ENCODE data around the gene ACTN4. TPM values are rescaled to one million over a fixed set of nuclear protein-coding genes. Genes with fewer than 3 reads are reported as not detected.
"Not testable (repeated sequence)": the region's sequence is repeated elsewhere in the genome, so short reads cannot be mapped to it uniquely, and the experiment has no call there.

ACTN4 gene
- total RNA-seq (2014; rRNA removed; shearing (Covaris generic)), result 1,009 and 1,083 TPM in 2 replicates

DNA sequence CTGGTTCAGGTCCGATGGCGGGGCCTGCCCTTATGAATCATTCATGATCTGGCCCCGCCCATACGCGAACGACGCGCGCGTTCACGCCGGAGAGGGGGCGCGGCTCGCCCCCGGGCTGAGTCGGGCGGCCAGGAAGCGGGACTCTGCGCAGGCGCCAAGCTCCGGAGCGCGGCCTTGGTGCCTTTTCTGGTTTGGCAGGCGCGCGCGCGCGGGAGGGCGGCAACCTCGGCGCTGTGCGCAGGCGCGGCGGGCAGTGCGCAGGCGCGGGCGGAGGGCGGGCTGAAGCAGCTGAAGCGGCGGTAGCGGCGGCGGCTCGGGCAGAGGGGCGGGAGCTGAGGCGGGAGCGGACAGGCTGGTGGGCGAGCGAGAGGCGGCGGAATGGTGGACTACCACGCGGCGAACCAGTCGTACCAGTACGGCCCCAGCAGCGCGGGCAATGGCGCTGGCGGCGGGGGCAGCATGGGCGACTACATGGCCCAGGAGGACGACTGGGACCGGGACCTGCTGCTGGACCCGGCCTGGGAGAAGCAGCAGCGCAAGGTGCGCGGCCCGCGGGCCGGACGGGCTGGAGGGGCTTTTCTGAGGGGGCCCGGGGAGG is at the start of gene ACTN4:
Gene ACTN4 (plus strand): TSS at position 282 of the 598 bp plus-strand sequence. CDS start 97 bp downstream, at position 379.
- DNase-seq (ENCODE audit: low spot score), result peak; percentile 100

DNA sequence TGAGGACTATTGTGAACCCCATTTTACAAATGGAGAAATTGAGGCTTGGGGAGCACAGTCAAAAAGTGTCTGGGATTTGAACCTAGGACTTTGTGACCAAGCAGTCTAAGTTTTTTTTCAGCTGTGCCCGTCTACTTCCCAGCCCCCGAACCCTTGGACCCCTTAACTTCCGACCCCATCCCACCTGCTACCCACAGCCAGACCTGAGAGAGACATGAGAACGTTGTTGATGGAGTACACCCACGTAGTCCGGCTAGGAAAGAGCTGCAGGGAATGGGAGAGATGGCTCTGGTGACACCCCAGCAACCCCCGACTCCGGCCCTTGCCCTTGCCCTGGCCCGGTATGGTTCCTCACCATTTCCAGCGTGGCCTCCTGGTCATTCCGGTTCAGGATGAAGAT is 47.7 kb upstream of the ACTN4 start:
- no peak for DNase-seq (ENCODE audit: low spot score)

DNA sequence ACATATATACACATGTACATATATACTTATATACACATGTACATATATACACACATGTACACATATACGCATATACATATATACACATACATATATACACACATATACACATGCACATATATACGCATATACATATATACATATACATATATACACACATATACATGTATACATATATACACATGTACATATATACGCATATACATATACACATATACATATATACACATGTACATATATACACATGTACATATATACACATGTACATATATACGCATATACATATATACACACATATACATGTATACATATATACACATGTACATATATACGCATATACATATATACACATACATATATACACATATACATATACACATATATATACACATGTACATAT is 44.6 kb upstream of the ACTN4 start:
- DNase-seq (ENCODE audit: low spot score), result not testable (repeated sequence)

DNA sequence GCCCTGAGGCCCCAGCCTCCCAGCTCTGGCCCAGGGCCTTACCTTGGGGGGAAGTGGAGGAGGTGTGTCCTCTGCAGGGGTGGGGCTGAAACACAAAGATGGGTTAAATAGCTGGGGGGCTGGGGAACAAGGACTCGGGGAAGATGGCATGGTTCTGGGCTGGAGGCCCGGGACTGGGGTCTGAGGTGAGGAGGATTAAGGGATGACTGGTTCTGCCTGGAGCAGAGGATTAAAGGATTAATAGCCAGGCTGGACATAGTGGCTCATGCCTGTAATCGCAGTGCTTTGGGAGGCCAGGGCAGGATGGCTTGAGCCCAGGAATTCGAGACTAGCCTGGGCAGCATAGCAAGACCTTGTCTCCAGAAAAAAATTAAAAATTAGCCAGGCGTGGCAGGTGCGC is 41.3 kb upstream of the ACTN4 start:
- DNase-seq (ENCODE audit: low spot score), result no peak

DNA sequence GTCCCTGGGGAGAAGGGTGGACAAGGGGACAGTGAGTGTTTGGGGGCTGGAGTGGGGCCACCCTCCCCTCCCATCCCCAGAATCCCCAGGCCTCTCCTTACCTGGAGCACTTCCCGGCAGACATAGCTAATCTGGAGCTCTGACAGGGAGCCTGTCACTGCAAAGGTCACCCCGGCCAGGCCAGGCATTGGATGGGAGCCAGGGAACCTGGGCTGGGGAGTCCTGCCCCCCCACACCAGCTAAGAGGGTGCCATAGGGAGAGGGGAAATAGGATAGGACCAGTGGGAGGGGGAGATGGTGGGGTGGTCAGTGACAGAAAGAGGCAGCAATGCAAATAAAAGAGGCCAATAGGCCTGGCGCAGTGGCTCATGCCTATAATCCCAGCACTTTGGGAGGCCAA is 33.2 kb upstream of the ACTN4 start:
- DNase-seq (ENCODE audit: low spot score), result no peak

DNA sequence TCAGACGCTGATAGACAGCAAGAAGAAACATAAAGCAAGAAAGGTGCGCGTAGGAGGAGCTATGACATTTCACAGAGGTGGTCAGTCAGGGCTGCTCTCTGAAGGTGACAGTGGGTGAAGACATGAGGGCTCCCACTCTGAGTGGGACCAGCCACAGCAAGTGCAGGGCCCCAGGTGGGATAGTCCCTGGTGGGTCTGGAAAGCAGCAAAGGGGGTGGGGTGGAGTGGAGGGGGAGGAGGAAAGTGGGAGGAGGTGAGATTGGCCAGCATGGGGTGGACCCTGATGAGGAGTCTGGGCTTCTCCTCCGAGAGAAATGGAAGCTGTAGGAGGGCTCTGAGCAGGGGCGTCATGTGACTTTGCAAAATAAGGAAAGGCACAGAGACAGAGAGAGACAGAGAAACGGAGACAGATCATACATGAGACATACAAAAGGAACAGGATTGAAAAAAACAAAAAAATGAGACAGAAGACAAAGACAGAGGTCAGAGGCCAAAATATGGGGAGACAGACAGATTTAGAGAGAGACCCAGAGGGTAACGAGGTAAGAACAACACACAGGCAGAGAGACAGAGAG is 32.4 kb upstream of the ACTN4 start:
- no peak for DNase-seq (ENCODE audit: low spot score)

DNA sequence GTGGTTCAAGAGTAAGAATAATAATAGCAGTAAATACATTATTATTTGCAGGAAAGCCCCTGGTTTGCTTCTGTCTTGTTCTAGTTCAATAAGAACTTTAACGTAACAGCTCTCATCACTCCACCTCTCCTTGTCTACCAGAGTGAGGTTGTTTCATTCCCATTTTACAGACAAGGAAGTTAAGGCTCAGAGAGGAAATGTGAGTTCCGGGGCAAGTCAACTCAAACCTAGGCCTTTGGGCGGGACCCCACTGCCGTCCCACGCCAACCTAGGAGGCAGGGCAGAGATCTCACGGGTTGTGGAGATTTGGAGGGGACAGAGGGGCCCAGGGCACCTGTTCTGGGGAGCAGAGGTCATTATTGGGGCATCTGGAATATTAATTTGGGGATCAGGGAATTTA is 31.2 kb upstream of the ACTN4 start:
- DNase-seq (ENCODE audit: low spot score), result no peak

DNA sequence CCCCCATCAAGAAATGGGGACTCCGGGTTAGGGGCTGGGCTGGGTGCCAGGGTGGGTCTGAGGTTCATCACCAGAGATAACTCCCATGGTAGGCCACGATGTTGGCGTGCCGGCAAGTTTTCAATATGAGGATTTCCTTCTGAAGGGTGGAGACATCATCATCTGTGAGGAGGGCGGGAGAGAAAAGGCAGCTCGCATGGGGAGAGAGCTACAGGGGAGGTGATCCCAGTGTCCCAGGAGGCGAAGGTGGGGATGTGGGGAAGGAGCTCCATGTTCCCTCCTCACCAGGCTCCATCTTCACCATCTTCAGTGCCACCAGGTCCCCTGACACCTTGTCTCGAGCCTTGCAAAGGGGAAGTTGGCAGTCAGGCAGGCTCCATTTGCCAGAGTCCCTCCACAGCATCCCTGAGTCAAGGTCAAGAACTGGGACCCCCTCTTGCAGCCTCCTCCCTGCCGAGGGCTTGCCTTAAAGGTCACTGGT is 30.1 kb upstream of the ACTN4 start:
- no peak for DNase-seq (ENCODE audit: low spot score)

DNA sequence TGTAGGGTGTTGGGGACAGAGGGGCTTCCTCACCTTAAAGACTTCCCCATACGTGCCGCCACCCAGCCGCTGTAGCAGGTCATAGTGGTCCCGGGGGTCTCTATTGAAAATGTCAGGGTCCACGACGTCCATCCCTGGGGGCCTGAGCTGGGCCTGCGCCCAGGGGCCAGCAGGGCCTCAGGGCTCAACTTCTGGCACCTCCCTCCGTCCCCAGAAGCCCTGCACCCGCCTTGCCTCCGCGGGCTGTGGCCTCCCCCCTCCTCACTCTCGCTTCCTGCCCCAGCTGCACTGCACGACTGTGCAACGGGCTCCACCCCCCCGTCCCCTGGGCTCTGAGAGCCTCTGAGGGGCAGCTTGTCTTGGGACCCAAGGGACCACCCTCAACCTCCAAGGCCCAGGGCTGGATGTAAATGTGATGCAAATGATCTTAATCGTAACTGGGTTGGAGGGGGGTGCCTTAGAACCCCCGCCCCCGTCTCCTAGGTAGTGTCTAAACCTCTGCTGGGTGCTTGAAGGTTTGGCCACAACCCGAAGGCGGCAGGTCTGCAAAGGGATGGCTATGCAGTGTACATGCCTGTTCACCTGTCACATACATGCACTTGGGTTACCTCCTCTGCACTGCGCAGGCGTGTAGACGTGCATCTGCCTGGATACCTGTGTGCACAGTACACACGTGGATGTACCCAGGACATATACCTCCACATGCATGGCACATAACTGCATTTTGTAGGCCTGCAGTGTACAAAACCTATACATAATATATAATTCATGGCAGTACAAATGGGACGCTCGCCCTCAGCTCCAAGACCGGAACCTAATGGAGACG is 29.5 kb upstream of the ACTN4 start, which contains the start of gene MAP4K1:
Gene MAP4K1 (minus strand): TSS at position 190 of the 826 bp plus-strand sequence. CDS start 58 bp downstream, at position 132.
- DNase-seq (ENCODE audit: low spot score), result no peak

DNA sequence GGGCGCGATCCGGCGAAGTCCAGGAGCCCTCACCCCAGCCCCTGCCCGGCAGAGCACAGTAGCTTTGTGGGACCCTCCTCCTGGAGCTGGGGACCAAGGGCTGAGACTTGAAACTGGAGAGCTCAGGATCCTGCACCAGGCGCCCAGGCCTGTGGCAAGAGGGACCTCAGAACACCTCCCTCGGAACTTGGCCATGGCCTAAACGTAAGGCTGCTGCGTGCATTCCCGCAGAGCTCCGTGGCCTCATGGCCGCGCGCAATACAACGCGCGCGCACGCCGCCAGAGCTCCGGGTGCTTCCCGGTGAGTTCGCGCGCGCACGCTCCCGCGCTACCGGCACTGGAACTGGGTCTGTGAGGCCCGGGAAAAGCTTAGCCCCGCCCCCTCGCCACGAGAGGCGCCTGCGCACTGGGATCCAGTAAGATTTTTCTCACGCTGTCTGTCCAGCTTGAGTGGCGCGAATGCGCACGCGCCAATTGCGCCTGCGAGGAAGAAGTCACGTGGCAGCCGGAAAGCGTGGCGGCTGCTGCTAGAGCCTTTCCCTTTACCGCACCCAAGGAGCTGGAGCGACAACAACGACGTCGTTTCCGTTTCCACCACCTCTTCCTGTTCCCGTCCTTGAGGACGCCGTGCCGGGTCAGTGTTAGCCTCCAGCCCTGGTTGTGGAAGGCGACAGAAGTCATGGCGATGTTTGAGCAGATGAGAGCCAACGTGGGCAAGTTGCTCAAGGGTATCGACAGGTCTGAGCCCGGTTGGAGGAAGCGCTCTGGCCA is 28.7 kb upstream of the ACTN4 start, which contains the start of gene EIF3K:
Gene EIF3K (plus strand): TSS at position 599 of the 771 bp plus-strand sequence. CDS start 81 bp downstream, at position 680.
- peak; percentile 100 for DNase-seq (ENCODE audit: low spot score)

DNA sequence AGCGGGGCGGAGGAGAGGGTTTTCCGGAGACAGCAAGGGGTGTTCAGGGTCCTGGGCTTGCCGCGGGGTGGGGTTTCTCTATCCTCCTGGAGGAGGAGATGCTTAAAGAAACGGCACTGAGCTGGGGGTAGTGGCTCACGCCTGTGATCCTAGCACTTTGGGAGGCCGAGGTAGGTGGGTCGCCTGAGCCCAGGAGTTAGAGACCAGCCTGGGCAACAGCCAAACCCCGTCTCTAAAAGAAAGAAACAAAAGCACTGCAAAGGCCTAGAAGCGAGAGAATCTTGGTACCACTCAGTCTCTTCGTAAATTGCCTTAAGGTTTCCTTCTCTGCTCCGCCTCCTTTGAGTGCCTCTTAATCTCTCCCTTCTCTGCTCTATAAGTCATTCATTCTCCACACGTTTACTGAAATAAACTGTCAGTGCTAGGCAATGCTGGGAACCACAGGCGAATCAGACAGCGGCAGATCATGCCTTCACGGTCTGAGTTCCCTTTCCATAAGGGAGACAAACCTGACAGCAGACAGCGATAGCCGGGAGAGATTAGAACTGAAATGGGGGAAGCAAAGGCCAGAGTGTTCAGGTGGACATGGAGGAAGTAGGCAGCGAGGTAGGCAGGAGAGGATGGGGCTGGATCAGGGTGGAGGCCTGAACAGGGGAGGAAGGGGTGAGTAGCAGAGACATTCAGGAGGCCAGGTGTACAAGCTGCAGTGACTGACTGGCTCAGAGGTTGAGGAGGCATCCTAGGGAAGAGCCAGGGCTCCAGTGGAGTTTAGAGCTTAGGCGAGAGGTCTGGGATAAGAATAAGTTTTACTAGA is 27.9 kb upstream of the ACTN4 start:
- DNase-seq (ENCODE audit: low spot score), result no peak

DNA sequence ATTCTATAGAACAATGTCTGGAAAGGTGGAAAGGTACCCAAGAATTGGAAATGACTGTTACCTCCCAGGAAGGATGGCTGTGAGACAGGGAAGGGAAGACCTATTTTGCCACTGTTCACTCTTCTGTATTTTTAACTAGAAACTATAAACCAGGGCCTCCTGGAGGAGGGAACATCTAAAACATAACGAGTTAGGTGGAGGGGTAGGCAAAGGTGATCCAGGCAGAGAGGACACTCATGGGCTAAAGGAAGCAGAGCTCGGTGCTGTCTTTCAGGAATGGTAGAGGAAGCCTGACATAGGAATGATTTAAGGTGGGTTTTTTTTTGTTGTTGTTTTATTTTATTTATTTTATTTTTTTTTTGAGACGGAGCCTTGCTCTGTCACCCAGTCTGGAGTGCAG is 22.6 kb upstream of the ACTN4 start:
- DNase-seq (ENCODE audit: low spot score), result no peak

DNA sequence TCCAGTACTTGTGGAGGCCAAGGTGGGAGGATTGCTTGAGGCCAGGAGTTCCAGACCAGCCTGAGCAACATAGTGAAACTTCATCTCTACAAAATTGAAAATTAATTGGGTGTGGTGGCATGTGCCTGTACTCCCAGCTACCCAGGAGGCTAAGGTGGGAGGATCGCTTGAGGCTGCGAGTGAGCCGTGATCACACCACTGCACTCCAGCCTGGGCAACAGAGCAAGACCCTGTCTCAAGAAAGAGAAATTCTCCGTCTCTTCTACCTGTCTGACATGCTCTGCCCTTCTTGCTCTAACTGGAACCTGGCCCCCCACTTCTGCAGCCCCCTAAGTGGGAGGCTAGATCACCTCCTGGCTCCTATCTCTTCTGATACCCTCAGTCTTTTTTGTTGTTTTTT is 21.0 kb upstream of the ACTN4 start:
- DNase-seq (ENCODE audit: low spot score), result no peak

DNA sequence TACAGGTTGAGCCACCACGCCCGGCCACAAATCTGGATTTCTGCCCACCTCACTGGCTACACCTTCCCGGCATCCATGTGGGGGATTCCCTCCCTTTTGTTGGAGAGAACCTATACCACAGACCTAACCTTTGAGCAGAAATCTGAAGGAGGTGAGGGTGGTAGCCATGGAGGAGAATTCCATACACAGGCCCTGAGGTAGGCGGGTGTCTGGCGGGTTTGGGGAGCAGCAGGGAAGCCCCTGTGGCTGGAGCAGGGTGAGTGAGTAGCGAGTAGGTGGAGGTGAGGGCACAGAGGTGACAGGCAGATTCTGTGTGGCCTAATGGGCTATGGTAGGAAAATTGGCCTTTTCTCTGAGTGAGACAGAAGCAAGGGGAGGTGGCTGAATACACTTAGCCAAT is 17.9 kb upstream of the ACTN4 start:
- no peak for DNase-seq (ENCODE audit: low spot score)

DNA sequence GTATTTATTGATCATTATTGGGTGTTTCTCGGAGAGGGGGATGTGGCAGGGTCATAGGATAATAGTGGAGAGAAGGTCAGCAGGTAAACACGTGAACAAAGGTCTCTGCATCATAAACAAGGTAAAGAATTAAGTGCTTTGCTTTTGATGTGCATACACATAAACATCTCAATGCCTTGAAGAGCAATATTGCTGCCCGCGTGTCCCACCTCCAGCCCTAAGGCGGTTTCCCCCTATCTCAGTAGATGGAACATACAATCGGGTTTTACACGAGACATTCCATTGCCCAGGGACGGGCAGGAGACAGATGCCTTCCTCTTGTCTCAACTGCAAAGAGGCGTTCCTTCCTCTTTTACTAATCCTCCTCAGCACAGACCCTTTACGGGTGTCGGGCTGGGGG is 16.1 kb upstream of the ACTN4 start:
- peak; percentile 53 for DNase-seq (ENCODE audit: low spot score)

DNA sequence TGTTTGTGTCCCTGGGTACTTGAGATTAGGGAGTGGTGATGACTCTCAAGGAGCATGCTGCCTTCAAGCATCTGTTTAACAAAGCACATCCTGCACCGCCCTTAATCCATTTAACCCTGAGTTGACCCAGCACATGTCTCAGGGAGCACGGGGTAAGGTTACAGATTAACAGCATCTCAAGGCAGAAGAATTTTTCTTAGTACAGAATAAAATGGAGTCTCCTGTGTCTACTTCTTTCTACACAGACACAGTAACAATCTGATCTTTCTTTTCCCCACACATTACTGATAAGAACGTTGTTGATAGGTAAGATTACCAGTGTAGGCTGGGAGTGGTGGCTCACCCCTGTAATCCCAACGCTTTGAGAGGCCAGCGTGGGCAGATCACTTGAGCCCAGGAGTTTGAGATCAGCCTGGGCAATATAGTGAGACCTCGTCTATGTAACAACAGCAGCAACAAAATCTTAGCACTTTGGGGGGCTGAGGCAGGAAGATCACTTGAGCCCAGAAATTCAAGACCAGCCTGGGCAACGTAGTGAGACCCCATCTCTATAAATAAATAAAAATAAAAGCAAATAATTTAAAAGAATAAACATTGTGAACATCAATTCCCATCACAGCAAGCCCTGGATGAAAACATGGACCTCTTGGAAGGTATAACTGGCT is 15.5 kb upstream of the ACTN4 start:
- DNase-seq (ENCODE audit: low spot score), result peak; percentile 84

DNA sequence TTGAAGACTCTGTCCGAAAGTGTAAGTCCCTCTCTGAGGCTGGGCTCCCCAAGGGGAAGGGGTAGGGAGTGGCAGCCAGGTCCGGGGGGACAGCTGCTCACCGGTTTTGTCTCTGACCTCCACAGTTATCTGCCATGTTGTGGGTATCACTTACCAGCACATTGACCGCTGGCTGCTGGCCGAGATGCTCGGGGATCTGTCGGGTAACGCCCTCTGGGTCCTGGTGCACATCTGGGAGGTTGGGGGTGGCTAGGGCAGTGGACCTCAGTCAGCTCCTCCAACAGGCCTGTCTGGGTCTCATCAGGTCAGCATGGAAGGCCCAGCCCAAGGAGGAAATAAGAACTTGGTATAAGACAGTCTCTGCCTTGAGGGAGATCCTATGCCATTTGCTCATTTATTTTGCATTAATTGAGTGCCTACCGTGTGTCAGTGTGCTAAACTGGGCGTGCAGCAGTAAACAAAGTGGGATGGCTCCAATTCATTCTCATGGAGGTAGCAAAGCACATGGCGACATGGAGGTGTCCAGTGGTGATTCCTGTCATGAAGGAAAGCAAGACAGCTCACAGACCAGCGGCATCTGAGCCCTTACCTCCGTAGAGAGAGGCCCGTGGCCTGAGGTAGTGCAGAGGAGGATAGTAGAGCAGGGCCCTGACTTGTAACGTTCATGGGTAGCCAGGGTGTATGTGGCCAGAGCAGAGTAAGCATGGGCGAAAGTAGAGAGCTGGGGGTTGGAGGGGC is 14.8 kb upstream of the ACTN4 start:
- DNase-seq (ENCODE audit: low spot score), result no peak

DNA sequence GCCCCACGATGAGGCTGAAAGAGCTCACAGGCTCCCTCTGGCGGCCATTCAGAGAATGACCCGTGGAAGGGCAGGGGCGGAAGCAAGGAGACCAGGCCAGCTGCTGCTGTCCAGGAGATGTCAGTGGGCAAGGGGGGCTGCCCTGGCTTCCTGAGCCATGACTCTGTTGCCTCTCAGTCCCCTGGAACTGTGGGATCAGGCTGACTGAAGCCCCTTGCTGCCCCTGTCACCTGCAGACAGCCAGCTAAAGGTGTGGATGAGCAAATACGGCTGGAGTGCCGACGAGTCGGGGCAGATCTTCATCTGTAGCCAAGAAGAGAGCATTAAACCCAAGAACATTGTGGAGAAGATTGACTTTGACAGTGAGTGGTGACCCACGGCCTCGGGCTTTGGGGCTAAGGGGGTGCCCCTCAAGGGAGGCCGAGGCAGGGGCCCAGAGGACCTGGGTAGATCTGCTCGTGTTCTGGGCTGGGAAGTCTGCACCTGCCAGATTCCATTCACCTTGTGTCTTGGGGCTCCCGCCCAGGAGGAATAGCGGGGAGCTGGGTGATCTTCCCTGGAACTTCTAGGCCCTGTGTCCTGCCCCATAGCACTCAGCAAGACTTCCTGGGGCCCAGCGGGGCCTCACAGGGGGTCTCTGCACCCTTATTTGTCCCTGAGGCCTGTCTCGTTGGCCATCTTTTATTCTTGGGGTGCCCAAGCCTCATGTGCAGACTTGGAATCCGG is 12.5 kb upstream of the ACTN4 start:
- peak; percentile 96 for DNase-seq (ENCODE audit: low spot score)

All from HT-29 (cell line).